Naive B cell (primary cell): ENCODE results near the gene WDR46. TPM values are rescaled to one million over a fixed set of nuclear protein-coding genes. Genes with fewer than 3 reads are reported as not detected.
A peak's percentile ranks its signal among the peaks of the same experiment; 100 is the strongest.
"Not testable (repeated sequence)": the region's sequence is repeated elsewhere in the genome, so short reads cannot be mapped to it uniquely, and the experiment has no call there.

Source experiments
- ATAC-seq, 2 donors: fragments of 150-1000 bp; cut with Tn5 transposase; 2 replicates each; pipeline ENCODE4 v1.10.0; 2021; ENCODE audit warnings: low read depth in 2 of 2, mild to moderate bottlenecking in 2 of 2, moderate library complexity in 2 of 2
- DNase-seq: peaks from one replicate; pipeline ENCODE4 v3.0.0; 2022
- H3K27ac Mint-ChIP-seq, 6 donors: one replicate each; pipeline ENCODE4 v1.8.0; 2020 to 2022; ENCODE audit warnings: mild to moderate bottlenecking in 6 of 6, mixed read lengths in 6 of 6, moderate library complexity in 5 of 6, inconsistent platforms in 2 of 6
- H3K27me3 Mint-ChIP-seq, 3 donors: one replicate each; pipeline ENCODE4 v1.8.0; 2021 to 2022; ENCODE audit warnings: mixed read lengths in 3 of 3, mild to moderate bottlenecking in 1 of 3
- H3K36me3 Mint-ChIP-seq, 2 donors: one replicate each; pipeline ENCODE4 v1.8.0; 2020 to 2022; ENCODE audit warnings: mixed read lengths in 2 of 2, inconsistent platforms in 1 of 2, mild to moderate bottlenecking in 1 of 2
- H3K4me1 Mint-ChIP-seq, 3 donors: one replicate each; pipeline ENCODE4 v1.8.0; 2020 to 2022; ENCODE audit warnings: mixed read lengths in 3 of 3, inconsistent platforms in 1 of 3, mild to moderate bottlenecking in 1 of 3, moderate library complexity in 1 of 3
- H3K4me3 Mint-ChIP-seq, 8 donors: one replicate each; pipeline ENCODE4 v1.8.0; 2020 to 2022; ENCODE audit warnings: mild to moderate bottlenecking in 8 of 8, mixed read lengths in 8 of 8, moderate library complexity in 8 of 8, inconsistent platforms in 2 of 8
- H3K9me3 Mint-ChIP-seq, 7 donors: one replicate each; pipeline ENCODE4 v1.8.0; 2020 to 2022; ENCODE audit warnings: mixed read lengths in 7 of 7, mild to moderate bottlenecking in 5 of 7, inconsistent platforms in 2 of 7, moderate library complexity in 1 of 7
- polyA plus RNA-seq, 6 donors: library from polyadenylated mRNA; unstranded; fragments of 300-500 nt; fragmentation: Illumina TruSeq; gene quantifications; one replicate each; pipeline ENCODE4 v1.2.3, GENCODE V29; 2021; ENCODE audit warnings: low read depth in 6 of 6

WDR46 gene
- polyA plus RNA-seq, 6 donors from 2014 or later: 50.5 to 78.0 (median 59.3) TPM

- no peaks in the 10 kb centered on the region for H3K9me3 Mint-ChIP-seq
- peaks cover 56 to 75% (median 70%) of the 10 kb centered on the region in 3 donors for H3K4me1 Mint-ChIP-seq
- H3K36me3 Mint-ChIP-seq: peaks cover 4 to 8% of the 10 kb centered on the region in 2 donors
- H3K27ac Mint-ChIP-seq: peak within 1 kb of the TSS; percentile 67 to 96 (median 92)
- DNase-seq (peak; percentile 80), ATAC-seq (peak; percentile 78 to 81)
- no peaks in the 10 kb centered on the region for H3K27me3 Mint-ChIP-seq
- H3K4me3 Mint-ChIP-seq: peak within 1 kb of the TSS; percentile 87 to 97 (median 92)
Measured at GRCh38 chr6:33276864-33277662, 12.0 kb downstream of the WDR46 start, which contains the start of gene B3GALT4. TSS of gene B3GALT4 (plus strand) at chr6:33277123. CDS start at chr6:33277420, 297 bp downstream.

GRCh38 chr6:33276581-33276863 is 12.5 kb downstream of the WDR46 start:
- DNase-seq (no peak), ATAC-seq (no peak)
- Mint-ChIP-seq H3K9me3 (no peaks in the 10 kb centered on the region), H3K27ac (peak overlapping the region; percentile 59 to 96 (median 92)), H3K27me3 (no peaks in the 10 kb centered on the region), H3K4me3 (peak overlapping the region; percentile 85 to 95 (median 92)), H3K4me1 (peaks cover 58 to 77% (median 74%) of the 10 kb centered on the region in 3 donors), H3K36me3 (peaks cover 4 to 8% of the 10 kb centered on the region in 2 donors)

GRCh38 chr6:33275795-33276580 is 13.1 kb downstream of the WDR46 start:
- ATAC-seq, DNase-seq, H3K36me3 Mint-ChIP-seq, H3K9me3 Mint-ChIP-seq, H3K27me3 Mint-ChIP-seq: not testable (repeated sequence)
- Mint-ChIP-seq H3K4me3 (peak overlapping the region; percentile 85 to 95 (median 92)), H3K27ac (peak overlapping the region; percentile 59 to 96 (median 92)), H3K4me1 (peaks cover 54 to 80% (median 79%) of the 10 kb centered on the region in 3 donors)

GRCh38 chr6:33273924-33274902 is 14.8 kb downstream of the WDR46 start:
- H3K4me1 Mint-ChIP-seq: peaks cover 62 to 85% (median 81%) of the 10 kb centered on the region in 3 donors
- H3K36me3 Mint-ChIP-seq: peaks cover 4 to 8% of the 10 kb centered on the region in 2 donors
- peak overlapping the region in 4 of 6 donors; percentile 36 to 99 (median 96) for H3K27ac Mint-ChIP-seq
- DNase-seq (no peak), ATAC-seq (no peak)
- H3K4me3 Mint-ChIP-seq: peak overlapping the region; percentile 26 to 99 (median 92)
- no peaks in the 10 kb centered on the region for H3K9me3 Mint-ChIP-seq
- H3K27me3 Mint-ChIP-seq: no peaks in the 10 kb centered on the region

- H3K27ac Mint-ChIP-seq: peak overlapping the region in 5 of 6 donors; percentile 96 to 99 (median 99)
- ATAC-seq: no peak
- H3K9me3 Mint-ChIP-seq: no peaks in the 10 kb centered on the region
- H3K36me3 Mint-ChIP-seq: peaks cover 4 to 15% of the 10 kb centered on the region in 2 donors
- no peak for DNase-seq
- peaks cover 61 to 77% (median 76%) of the 10 kb centered on the region in 3 donors for H3K4me1 Mint-ChIP-seq
- no peaks in the 10 kb centered on the region for H3K27me3 Mint-ChIP-seq
- peak overlapping the region; percentile 89 to 99 (median 98) for H3K4me3 Mint-ChIP-seq
Measured at GRCh38 chr6:33273129-33273923, 15.7 kb downstream of the WDR46 start.

GRCh38 chr6:33272275-33273128 is 16.5 kb downstream of the WDR46 start:
- Mint-ChIP-seq H3K36me3 (peaks cover 11 to 23% of the 10 kb centered on the region in 2 donors), H3K4me3 (peak overlapping the region; percentile 89 to 99 (median 98)), H3K27ac (peak overlapping the region; percentile 96 to 99 (median 99)), H3K27me3 (no peaks in the 10 kb centered on the region), H3K9me3 (no peaks in the 10 kb centered on the region), H3K4me1 (peaks cover 54 to 71% (median 68%) of the 10 kb centered on the region in 3 donors)
- peak in 1 of 2 donors; percentile 0 for ATAC-seq
- no peak for DNase-seq

- peak; percentile 91 for DNase-seq
- peaks cover 16 to 32% of the 10 kb centered on the region in 2 donors for H3K36me3 Mint-ChIP-seq
- peaks cover 51 to 70% (median 66%) of the 10 kb centered on the region in 3 donors for H3K4me1 Mint-ChIP-seq
- peak within 1 kb of the TSS; percentile 89 to 99 (median 98) for H3K4me3 Mint-ChIP-seq
- no peaks in the 10 kb centered on the region for H3K9me3 Mint-ChIP-seq
- no peaks in the 10 kb centered on the region for H3K27me3 Mint-ChIP-seq
- H3K27ac Mint-ChIP-seq: peak within 1 kb of the TSS; percentile 96 to 99 (median 99)
- peak; percentile 89 to 90 for ATAC-seq
Measured at GRCh38 chr6:33271468-33272274, 17.4 kb downstream of the WDR46 start, which contains the start of the genes RPS18 and VPS52. TSS of gene RPS18 (plus strand) at chr6:33272075. CDS start at chr6:33272120, 45 bp downstream. TSS of gene VPS52 (minus strand) at chr6:33271876. CDS start at chr6:33271675, 201 bp downstream.

- H3K27me3 Mint-ChIP-seq: no peaks in the 10 kb centered on the region
- no peaks in the 10 kb centered on the region for H3K9me3 Mint-ChIP-seq
- H3K4me3 Mint-ChIP-seq: peak overlapping the region; percentile 89 to 99 (median 98)
- DNase-seq (no peak), ATAC-seq (peak; percentile 23 to 36)
- peak overlapping the region; percentile 96 to 99 (median 99) for H3K27ac Mint-ChIP-seq
- H3K36me3 Mint-ChIP-seq: peaks cover 20 to 37% of the 10 kb centered on the region in 2 donors
- peaks cover 45 to 65% (median 60%) of the 10 kb centered on the region in 3 donors for H3K4me1 Mint-ChIP-seq
Measured at GRCh38 chr6:33271117-33271467, 17.9 kb downstream of the WDR46 start.

- Mint-ChIP-seq H3K36me3 (peaks cover 23 to 29% of the 10 kb centered on the region in 2 donors), H3K9me3 (no peaks in the 10 kb centered on the region), H3K27me3 (no peaks in the 10 kb centered on the region), H3K4me1 (peaks cover 1 to 8% (median 5%) of the 10 kb centered on the region in 3 donors), H3K27ac (peak overlapping the region in 2 of 6 donors; percentile 60 to 93), H3K4me3 (peak overlapping the region in 1 of 8 donors; percentile 78)
- no peak for DNase-seq
- ATAC-seq: no peak
Measured at GRCh38 chr6:33264015-33264414, 25.0 kb downstream of the WDR46 start.

GRCh38 chr6:33262490-33262889 is 26.5 kb downstream of the WDR46 start:
- Mint-ChIP-seq H3K36me3 (peaks cover 14 to 16% of the 10 kb centered on the region in 2 donors), H3K27ac (peak overlapping the region in 2 of 6 donors; percentile 12 to 17)
- not testable (repeated sequence) for DNase-seq, ATAC-seq, H3K27me3 Mint-ChIP-seq, H3K9me3 Mint-ChIP-seq, H3K4me1 Mint-ChIP-seq, H3K4me3 Mint-ChIP-seq
